ENCODE results near the gene ZBTB42.
A peak's percentile ranks its signal among the peaks of the same experiment; 100 is the strongest.

The ZBTB42 gene

DNA sequence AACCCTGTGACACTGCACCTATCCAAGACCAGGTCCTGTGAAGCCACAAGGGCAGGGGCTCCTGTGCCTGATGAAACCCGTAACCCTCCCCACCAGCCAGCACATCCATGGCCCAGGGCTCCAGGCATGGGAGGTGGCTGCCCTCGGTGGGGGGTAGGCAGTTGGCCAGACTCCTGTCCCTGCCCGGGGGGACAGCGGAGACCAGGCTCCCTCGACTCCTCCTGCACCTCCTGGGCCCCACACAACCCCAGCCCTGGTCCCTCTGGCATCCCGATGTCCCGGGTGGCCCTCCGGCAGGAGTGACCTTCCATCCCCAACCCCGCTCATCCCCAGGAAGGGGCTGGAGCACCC is 16.7 kb upstream of the ZBTB42 start:
- no peak for DNase-seq

DNA sequence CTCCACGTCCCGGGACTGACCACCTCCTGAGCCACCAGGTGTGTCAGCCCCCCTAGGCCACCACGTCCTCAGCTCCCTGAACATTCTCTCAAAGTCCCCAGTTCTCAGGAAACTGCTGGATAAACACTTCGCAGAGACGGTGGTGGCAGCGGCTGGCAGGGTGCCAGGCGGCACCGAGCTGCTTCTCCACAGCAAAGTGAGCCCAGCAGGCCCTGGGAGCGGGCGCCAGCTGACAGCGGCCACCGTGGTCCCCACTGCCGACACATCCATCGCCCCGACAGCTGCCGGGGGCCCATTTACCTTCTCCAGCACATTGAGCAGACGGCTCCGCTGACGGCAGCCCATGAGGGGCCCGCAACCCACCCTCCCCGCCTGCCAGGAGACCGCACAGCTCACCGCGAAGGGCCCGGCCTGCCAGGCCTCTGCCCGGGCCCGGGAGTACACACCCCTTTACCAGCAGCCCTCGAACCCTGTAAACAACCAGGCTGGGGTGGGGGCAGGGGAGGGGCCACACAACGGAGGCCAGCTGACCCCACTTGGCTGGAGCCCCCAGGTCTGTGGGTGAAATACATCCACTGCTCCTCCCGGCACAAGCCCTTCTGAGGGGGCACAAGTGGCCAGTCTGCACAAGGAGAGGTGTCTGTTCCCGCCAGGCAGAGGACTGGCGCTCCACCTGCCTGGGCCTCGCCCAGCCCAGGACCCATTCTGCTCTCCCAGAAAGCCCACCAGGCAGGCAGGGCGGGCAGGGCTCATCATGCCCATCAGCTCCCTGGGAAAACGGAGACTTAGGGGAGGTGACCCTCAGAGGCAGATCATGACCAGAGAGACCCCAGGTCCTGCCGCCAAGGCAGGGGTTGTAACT is 15.8 kb upstream of the ZBTB42 start:
- DNase-seq, result no peak

GRCh38 chr14:104785708-104786080 is 15.2 kb upstream of the ZBTB42 start:
- DNase-seq, result no peak

DNA sequence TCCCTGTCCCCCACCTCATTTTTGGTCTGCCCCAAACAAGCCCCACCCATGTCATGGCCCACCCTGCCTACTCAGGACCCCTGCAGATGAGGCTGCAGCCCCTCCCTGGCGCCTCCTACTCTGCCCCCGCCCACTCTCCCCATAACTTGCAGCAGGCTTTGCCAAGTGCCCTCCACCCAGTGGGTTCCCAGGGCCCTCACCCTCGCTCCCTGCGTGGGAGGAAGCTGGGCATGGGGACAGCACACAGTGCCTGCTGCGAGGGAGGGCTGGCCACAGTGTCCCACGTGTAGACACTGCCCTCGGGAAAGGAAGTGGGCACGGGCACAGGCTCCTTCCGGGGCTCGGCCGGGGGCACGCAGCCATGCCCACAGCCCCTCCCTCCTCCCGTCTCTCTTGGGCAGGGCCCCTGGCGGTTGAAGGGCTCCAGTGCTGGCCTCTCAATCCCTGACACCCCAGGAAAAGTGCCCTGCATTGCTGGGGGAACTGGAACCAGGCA is 14.8 kb upstream of the ZBTB42 start:
- no peak for DNase-seq

DNA sequence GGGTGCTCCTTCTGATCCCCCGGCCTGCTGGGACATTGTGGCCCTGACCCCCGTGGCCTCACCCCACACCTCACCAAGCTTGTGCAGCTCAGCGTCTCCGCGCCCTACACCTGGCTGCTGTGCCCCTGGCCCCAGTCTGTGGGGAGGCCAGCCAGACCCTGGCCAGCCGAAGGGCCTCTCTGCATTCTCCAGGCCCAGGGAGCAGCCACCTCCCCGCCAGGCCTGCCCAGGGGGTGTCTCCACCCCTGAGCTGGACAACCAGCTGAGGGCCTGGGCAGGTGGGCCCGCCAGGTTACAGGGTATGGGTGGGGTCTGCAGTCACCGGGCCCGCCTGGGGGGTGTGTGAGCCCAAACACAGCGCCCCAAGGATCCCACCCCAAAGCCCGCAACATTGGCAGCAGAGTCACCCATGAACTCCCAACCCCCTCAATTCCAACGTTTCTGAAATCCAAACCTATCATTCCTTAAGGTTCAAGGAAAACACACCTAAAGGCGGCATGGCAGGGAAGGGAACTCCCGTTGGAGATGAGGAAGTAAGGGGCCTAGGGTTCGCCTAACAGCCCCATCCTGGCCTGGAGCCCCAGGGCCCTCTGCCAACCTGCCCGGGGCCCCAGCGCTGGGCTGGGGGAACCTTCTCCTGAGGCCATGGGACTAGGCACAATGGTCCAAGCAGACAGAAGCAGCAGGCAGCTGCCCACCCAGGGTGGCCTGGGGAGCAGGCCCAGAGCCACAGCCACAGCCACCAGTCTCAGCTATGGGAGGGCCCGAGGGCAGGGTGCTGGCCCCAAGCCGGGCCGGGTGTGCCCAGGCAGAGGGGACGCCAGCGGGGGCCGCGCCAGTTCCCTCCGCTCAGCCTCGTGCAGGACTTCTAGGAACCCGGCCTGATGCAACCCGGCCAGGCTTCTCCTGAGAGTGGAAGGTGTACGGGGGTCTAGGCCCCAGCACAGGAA is 13.9 kb upstream of the ZBTB42 start:
- DNase-seq, result no peak

DNA sequence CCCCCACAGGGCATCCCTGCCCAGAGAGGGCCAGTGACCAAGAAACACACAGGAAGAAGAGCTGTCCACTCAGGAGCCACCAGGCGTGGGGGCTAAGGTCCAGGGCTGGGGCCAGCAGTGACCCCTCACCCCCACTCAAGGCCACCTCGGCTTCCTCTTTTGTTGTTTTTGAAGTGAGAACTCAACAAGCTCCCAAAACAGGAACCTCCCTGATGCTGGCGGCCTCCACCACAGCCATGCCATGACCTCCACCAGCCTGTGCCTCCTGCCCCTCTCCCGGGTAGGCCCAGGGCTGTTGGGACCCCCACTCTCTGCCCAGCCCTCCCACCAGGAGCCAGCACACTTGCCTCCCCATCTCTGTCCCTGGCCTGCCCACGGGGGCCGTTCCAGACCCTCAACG is 13.2 kb upstream of the ZBTB42 start:
- no peak for DNase-seq

GRCh38 chr14:104788161-104788818 is 12.6 kb upstream of the ZBTB42 start:
- no peak for DNase-seq

GRCh38 chr14:104788873-104789663 is 11.8 kb upstream of the ZBTB42 start:
- no peak for DNase-seq

- DNase-seq, result no peak
Observed at GRCh38 chr14:104789752-104790743, 10.9 kb upstream of the ZBTB42 start.

- DNase-seq, result no peak
Observed at GRCh38 chr14:104791425-104791824, 9.5 kb upstream of the ZBTB42 start.

DNA sequence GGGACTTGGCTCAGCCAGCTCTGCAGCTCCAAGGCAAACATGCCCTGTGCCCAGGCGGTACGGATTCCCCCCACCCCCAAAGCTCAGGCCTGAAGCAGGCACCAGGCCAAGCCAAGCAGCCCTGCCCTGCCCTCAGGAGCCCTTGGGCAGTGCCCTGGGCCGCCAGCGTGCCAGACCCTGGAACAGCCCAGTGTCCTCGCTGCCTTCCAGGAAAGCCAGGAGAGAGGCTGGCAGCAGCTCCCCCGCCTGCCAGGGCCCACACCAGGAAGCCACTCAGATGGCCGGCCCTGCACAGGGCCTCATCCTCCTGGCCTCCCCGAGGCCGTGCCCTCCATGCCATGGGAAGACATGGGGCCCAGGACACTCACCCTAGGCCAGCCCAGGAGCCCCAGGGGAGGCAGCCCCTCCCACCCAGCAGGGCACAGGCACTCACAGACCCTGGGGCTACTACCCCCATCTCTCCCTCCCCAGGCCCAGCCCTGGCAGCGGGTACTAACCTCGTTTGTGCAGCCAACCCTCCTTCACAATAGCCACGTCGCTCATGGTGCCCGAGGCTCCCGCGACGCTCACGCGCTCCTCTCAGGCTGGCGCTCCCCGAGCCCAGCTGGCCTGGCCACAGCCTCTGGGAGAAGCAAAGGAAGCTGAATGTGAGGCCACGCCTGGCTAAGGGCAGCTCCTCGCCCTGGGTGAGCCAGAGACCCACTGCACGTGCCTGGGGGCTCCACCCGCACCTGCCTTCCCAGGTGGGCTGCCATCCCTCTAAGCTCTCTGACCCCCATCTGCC is 8.6 kb upstream of the ZBTB42 start:
- DNase-seq, result no peak

- DNase-seq, result no peak
Observed at GRCh38 chr14:104792945-104793702, 7.8 kb upstream of the ZBTB42 start.

DNA sequence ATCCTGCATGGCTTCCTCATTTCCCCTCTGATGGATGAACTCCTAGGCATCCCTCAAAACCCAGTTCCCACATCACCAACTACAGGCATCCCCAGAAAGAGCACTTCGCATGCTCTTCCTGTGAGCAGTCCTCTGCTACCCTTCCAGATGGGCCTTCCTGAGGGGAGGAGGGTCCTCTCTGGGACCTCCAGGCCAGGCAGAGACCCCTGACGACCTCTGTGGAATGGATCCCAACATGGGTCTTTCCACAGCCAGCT is 7.3 kb upstream of the ZBTB42 start:
- DNase-seq, result no peak

DNA sequence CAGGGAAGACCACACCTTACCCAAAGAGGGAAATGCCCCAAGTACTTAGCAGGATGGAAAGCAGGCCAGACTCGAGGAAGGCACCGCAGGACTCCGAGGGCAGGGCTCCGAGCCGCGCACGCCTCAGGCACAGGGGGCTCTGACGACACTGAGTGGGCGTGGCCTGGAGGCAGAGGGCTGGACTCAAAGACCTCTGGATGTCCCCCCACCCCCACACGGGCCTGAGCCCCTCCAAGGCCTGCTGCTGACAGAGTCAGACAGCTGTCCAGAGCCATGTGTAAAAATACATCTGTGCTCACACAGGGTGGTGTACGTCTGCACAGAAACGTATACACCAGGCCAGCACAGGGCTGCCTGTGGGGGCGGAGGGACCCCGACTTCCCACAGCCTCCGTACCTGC is 6.8 kb upstream of the ZBTB42 start:
- DNase-seq, result no peak

DNA sequence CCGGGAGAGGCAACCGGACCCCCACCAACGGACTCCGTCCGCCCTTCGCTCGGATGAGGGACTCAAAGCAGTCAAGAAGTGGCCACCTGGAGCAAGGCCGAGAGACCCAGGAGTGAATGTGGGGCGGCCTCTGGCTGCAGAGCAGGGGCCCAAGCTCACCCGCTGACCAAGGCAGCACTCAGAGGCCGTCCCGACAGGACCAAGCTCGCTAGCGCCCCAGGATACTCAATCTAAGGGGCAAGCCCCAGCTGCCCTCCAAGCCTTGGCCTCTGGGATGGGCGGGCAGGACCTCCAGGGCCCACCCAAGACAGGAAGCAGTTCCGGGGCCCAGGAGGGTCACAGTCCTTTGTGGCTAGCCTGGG is 6.3 kb upstream of the ZBTB42 start:
- no peak for DNase-seq

- no peak for DNase-seq
Observed at GRCh38 chr14:104794993-104795780, 5.7 kb upstream of the ZBTB42 start, which contains the start of gene AKT1. TSS of gene AKT1 (minus strand) at chr14:104795748. CDS start at chr14:104792643, 3,105 bp downstream.

DNA sequence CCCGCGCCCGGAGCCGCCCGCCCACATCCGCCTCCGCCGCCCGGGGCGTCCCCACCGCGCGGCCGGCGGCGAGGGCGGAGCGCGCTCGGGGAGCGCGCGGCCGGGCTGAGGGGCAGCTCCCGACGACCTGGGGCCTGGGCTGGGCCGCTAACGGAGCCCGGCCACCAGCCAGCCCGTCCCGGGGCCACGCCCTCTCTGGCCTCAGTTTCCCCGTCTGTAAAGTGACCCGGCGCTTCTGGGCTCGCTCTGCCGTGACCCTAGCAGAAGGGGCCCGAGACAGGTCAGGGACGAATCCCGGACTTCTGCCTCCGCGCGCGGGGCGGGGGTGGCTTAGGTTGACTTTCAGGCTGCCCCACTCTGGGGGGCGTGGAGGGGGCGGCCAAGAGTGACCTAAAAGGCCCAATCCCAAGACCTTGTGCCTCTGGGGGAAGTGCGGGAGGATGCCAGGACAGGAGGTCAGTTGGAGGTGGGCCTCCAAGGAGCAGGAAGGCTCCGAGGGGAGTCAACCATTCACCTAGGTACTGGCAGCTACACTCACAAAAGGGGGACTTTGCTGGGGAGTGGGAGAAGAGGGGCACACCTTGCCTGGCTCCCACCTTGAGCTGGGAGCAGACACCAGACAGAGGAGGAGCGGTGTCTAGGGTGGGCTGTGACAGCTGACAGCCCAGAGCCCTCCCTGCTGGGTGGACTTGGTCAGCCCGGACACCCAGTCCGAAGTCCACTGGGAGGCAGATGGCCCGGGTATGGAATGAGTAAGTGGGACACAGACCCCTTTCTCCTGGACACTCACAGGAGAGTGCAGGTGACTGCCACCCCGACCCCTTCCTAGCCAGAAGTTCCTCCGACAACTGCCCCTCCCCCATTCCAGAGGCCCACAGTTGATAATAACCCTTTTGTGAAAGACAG is 4.9 kb upstream of the ZBTB42 start:
- DNase-seq, result peak; percentile 55

GRCh38 chr14:104796687-104797081 is 4.2 kb upstream of the ZBTB42 start:
- DNase-seq, result no peak
